GM19328 (cell line): ENCODE measurements around the gene PAFAH1B2.
"Not testable (repeated sequence)": the region's sequence is repeated elsewhere in the genome, so short reads cannot be mapped to it uniquely, and the experiment has no call there.

Source experiments
- ATAC-seq: cut with Tn5 transposase; IDR thresholded peaks from one replicate; pipeline ENCODE4 v1.9.1; 2021; ENCODE audit warnings: mild to moderate bottlenecking, moderate library complexity; ENCODE audit not compliant: unreplicated experiment

The PAFAH1B2 gene

GRCh38 chr11:117127171-117127901, 16.8 kb upstream of the PAFAH1B2 start:
- ATAC-seq = no peak

DNA sequence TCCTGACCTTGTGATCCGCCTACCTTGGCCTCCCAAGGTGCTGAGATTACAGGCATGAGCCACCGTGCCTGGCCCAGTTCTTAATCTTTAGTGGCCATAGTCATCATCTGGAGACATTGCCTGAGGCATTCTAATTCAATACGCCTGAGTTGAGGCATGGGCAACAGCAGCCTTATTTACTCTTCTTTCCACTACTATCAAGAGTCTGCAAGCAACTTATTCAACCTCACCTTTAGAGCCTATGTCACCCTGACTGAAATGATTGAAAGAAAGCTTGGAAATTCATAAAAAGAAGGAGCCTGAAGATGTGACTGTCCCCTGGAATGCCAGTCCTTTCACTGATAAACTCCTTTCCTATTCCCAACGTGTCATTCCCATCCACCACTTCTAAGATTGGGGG, 15.8 kb upstream of the PAFAH1B2 start:
- no peak for ATAC-seq

DNA sequence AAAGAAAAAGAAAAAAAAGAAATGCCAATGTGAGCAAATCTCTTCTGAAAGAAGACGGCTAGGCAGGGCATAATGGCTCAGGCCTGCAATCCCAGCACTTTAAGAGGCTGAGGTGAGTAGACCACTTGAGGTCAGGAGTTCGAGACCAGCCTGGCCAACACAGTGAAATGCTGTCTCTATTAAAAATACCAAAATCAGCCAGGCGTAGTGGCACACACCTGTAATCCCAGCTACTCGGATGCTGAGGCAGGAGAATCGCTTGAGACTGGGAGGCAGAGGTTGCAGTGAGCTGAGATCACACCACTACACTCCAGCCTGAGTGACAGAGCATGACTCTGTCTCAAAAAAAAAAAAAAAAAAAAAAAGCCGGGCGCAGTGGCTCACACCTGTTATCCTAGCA, 13.7 kb upstream of the PAFAH1B2 start:
- not testable (repeated sequence) for ATAC-seq

- ATAC-seq = no peak
These were observed 13.2 kb upstream of the PAFAH1B2 start for GRCh38 chr11:117130879-117131278.

GRCh38 chr11:117134431-117134830, 9.7 kb upstream of the PAFAH1B2 start:
- ATAC-seq = no peak

DNA sequence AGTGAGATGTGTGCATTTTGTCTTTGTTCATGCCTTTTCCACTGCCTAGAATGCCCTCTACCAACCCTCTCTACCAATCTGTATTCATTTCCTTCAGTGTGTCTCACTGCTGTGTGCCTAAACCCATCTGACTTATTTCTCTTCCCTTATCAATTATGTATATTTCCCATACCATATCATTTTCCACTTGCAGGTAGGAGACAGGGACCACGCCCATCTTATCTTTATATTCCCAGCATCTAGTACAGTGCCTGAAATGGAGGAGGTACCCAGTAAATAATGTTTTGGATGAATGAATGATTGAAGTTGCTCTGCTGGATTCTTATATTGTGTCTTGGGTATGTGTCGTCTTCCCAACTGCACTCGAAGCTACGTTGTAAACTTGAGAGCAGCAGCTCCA, 9.1 kb upstream of the PAFAH1B2 start:
- ATAC-seq = not testable (repeated sequence)

- ATAC-seq = not testable (repeated sequence)
These were observed 6.6 kb upstream of the PAFAH1B2 start for GRCh38 chr11:117137223-117138086.

- no peak for ATAC-seq
These were observed 697 bp upstream of the PAFAH1B2 start for GRCh38 chr11:117143390-117143789.

GRCh38 chr11:117144477-117145392, 648 bp downstream of the PAFAH1B2 start:
- peak; percentile 40 for ATAC-seq

DNA sequence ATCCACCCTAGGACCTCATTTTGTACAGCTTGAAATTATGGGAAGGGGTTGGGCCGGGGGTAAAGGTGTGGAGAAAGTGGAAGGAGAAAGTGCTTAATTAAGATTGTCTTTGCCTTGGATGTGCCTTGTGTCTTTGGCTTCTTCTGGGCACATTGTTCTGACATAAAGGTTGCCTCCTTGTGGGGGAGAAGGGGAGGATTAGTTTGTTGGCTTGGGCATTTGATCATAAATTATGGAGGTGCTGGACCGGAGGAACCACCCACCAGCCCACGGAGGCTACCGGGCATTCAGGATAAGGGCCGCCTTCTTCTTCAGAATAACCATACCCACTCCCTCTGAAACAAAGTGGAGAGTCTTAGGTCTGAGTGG, 1.3 kb downstream of the PAFAH1B2 start:
- ATAC-seq = no peak

- ATAC-seq = no peak
These were observed 2.4 kb downstream of the PAFAH1B2 start for GRCh38 chr11:117146521-117146920.

- no peak for ATAC-seq
These were observed 8.0 kb downstream of the PAFAH1B2 start for GRCh38 chr11:117152066-117152465.

DNA sequence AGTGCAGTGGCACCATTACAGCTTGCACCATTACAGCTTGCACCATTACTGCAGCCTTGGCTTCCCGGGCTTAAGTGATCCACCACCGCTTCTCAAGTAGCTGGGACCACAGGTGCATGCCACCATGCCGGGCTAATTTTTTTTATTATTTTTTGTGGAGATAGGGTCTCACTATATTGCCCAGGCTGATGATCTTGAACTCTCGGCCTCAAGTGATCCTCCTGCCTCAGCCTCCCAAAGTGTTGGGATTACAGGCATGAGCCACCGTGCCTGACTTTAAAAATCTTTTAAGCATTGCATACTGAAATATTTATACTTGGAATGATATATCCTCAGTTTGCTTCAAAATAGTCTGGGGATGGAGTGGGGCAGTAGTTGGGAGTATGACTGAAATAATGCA, 10.4 kb downstream of the PAFAH1B2 start:
- ATAC-seq = no peak

GRCh38 chr11:117157507-117157906, 13.4 kb downstream of the PAFAH1B2 start:
- ATAC-seq = no peak

DNA sequence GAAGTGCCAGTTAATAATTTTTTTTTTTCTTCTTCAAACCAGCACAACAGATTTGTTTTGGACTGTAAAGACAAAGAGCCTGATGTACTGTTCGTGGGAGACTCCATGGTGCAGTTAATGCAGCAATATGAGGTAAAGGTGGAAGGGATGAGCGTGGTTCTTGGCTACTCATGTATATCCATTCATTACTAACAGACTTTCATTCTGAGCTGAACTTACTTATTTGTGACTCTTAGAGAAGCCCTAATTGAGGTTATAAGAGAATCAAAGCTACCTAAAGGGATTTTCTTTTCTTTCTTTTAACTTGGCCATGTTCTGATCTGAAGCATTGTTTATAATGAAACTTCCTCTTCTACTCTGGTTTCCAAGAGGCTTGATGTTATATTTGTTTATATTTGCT, 15.8 kb downstream of the PAFAH1B2 start:
- no peak for ATAC-seq

DNA sequence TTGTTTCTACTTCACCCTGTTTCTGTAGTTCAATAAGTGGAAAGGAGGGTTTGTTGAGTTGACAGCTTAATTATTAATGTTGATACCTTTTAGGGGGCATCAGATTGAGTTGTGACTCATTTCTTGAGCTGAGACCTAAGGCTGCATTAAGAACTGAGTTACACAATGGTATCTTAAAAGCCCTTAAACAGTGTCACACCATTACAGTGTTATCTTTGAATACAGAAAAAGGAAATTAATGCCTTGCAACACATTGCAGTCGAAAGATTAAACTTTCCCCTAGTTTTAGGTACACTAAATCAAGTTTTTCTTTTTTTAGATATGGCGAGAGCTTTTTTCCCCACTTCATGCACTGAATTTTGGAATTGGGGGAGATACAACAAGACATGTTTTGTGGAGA, 16.7 kb downstream of the PAFAH1B2 start:
- no peak for ATAC-seq

DNA sequence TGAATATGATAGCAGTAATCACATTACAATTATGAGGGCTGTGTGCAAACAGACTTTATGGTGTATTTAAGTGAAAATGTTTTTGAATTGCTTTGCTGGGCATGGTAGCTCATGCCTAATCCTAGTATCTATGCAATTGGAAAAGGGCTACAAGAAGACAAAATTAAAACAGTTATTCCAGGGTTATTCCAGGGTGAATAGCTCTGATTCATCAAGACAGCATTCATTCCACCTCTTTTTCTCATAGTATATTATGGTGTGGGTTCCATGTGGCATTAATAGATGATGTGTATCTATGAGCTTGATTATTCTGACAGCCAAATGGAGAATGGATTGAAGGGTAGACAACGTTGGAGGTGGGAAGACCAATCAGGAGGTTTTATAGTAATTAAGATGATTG, 22.4 kb downstream of the PAFAH1B2 start:
- no peak for ATAC-seq

DNA sequence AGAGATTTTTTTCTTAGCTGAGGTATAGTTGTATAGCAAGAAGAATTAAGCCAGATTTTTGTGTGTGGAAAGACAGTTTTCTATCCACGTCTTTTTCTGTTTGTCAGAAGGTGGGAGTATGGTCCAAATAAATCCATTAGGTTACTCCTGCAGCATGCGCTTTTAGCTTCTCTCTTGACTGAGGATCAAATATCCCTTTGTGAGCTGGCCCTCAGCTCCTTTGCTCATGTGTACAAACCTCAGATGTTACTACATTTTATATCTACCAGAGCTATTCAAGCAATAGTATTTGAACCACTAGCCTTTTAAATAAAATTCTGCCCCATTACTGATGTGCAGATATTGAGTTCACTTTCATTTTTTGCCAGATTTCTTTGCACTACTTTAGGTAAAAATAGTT, 25.6 kb downstream of the PAFAH1B2 start:
- ATAC-seq = no peak

GRCh38 chr11:117170210-117170609, 26.1 kb downstream of the PAFAH1B2 start:
- no peak for ATAC-seq

DNA sequence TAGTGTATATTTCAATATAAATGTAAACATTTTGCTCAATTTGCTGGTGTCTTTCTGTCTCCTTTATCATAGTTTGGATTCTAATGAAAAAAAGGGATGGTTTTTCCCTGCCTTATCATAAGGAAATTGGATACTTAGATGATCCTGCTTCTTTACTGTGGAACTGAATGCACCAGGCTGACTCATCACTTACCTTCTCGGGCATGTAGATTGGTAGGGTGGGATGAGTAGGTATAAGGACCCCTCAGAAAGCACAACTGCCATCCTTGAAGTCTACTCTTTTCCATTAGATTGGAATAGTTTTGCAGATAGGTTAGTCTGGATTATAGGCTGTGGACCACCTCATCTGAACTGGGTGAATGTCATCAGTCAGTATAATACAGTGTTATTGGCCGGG, 26.9 kb downstream of the PAFAH1B2 start:
- ATAC-seq = no peak

- no peak for ATAC-seq
These were observed 27.4 kb downstream of the PAFAH1B2 start for GRCh38 chr11:117171404-117172061.
